Measurements from ENCODE around the gene SERPINI1.

DNA sequence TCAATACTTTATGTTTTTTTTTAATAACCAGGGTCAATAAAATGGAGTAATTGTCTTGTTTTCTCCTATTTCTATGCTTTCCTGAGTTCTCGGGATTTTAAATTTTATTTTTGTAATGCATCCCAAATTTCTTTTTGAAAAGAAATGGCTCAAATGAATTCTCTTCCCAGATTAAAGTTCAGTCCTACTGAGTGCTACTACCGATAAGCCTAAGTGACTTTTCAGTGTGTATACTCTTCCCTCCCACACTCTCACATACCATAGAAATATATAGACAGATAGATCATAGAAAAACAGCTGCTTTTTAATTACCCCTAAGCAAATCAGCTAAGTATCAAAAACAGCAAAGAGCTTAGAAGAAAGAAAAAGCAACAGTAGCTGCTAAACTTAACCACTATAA is 1.5 kb downstream of the SERPINI1 start:
- TF ChIP-seq POLR2AphosphoS5 (IDR thresholded peaks at IDR 0.05), result no peak
- no peak for TF ChIP-seq CTCF (IDR thresholded peaks at IDR 0.05)
- TF ChIP-seq POLR2A (IDR thresholded peaks at IDR 0.05), result no peak
